Neural crest cell (in vitro differentiated cells): ENCODE data around the gene DNM3. TPM values are rescaled to one million over a fixed set of nuclear protein-coding genes. Genes with fewer than 3 reads are reported as not detected.

Experiments used
- DNase-seq: peaks from one replicate; pipeline ENCODE4 v3.0.0; 2021; ENCODE audit warnings: low read depth, mixed read lengths, low spot score
- H3K27ac Mint-ChIP-seq: one replicate; pipeline ENCODE4 v1.8.0; 2021; ENCODE audit warnings: mild to moderate bottlenecking, mixed read lengths; ENCODE audit not compliant: unreplicated experiment
- H3K27me3 Mint-ChIP-seq: 2 replicates; pipeline ENCODE4 v1.8.0; 2021; ENCODE audit warnings: low read depth, mild to moderate bottlenecking, mixed read lengths
- H3K36me3 Mint-ChIP-seq: 2 replicates; pipeline ENCODE4 v1.8.0; 2021; ENCODE audit warnings: low read depth, mild to moderate bottlenecking, mixed read lengths
- H3K4me1 Mint-ChIP-seq: 2 replicates; pipeline ENCODE4 v1.8.0; 2021; ENCODE audit warnings: mixed read lengths
- H3K4me3 Mint-ChIP-seq: one replicate; pipeline ENCODE4 v1.8.0; 2021; ENCODE audit warnings: mild to moderate bottlenecking, mixed read lengths
- H3K9me3 Mint-ChIP-seq: 2 replicates; pipeline ENCODE4 v1.8.0; 2021; ENCODE audit warnings: mixed read lengths
- CTCF ChIP-seq: fragments of 200-600 bp; sonication (generic); conservative IDR thresholded peaks from 2 replicates; pipeline ENCODE4 v1.5.0; 2021; ENCODE audit warnings: antibody characterized with exemption, mild to moderate bottlenecking
- total RNA-seq: library from RNA; stranded (reverse); gene quantifications from 2 replicates; pipeline ENCODE4 v1.2.1, GENCODE V29; 2021

DNM3 gene
- total RNA-seq, 1 donor from 2014 or later = 3.5 TPM

DNA sequence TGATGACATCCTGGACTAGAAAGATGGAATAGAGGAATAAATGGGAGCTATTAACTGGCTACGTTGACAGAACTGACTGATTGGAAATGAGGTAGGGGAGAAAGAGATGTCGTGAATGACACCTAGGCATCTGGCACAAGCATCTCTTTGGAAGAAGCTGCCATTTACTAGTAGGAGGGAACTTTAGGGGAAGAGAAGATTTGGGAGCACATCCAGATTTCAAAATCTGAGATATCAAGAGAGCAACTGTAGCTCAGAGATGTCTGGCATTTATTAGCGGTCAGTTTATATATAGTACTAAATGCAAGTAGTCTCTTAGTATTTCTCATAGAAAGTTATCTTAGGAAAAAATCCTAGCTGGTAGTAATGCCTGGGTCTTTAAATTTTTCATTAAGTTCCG, 447.3 kb downstream of the DNM3 start:
- no peaks in the 10 kb centered on the region for H3K9me3 Mint-ChIP-seq
- no peak overlapping the region for H3K27ac Mint-ChIP-seq
- no peaks in the 10 kb centered on the region for H3K4me1 Mint-ChIP-seq
- no peaks in the 10 kb centered on the region for H3K27me3 Mint-ChIP-seq
- no peaks in the 10 kb centered on the region for H3K36me3 Mint-ChIP-seq
- TF ChIP-seq CTCF = no peak
- no peak overlapping the region for H3K4me3 Mint-ChIP-seq
- DNase-seq = no peak

- TF ChIP-seq CTCF = no peak
- H3K27me3 Mint-ChIP-seq = no peaks in the 10 kb centered on the region
- no peaks in the 10 kb centered on the region for H3K9me3 Mint-ChIP-seq
- no peaks in the 10 kb centered on the region for H3K36me3 Mint-ChIP-seq
- DNase-seq = no peak
- no peak overlapping the region for H3K4me3 Mint-ChIP-seq
- no peaks in the 10 kb centered on the region for H3K4me1 Mint-ChIP-seq
- H3K27ac Mint-ChIP-seq = no peak overlapping the region
Measured at GRCh38 chr1:172289448-172289847, 448.1 kb downstream of the DNM3 start.

- no peak overlapping the region for H3K27ac Mint-ChIP-seq
- TF ChIP-seq CTCF = no peak
- H3K36me3 Mint-ChIP-seq = no peaks in the 10 kb centered on the region
- H3K4me3 Mint-ChIP-seq = no peak overlapping the region
- DNase-seq = no peak
- H3K27me3 Mint-ChIP-seq = no peaks in the 10 kb centered on the region
- no peaks in the 10 kb centered on the region for H3K4me1 Mint-ChIP-seq
- H3K9me3 Mint-ChIP-seq = no peaks in the 10 kb centered on the region
Measured at GRCh38 chr1:172292840-172293239, 451.5 kb downstream of the DNM3 start.

DNA sequence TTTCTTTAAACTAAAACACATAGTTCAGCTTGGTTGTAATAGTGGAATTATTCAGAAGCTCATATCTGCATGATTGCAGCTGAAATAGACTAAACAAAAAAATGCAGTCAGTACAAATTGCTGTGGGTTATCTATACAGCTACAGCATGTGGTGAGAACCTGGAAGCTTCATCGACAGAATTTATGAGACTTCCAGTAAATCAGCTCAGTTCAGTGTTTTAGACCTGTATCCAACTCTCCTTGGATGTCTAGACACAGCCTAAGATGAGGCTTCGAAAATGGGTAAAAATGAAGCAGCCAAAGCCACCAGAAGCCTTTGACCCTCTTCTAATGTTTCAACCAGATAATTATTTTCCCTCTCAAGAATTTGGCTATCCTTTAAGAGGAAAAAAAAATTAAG, 452.1 kb downstream of the DNM3 start:
- Mint-ChIP-seq H3K4me3 (no peak overlapping the region), H3K36me3 (no peaks in the 10 kb centered on the region), H3K4me1 (no peaks in the 10 kb centered on the region), H3K9me3 (no peaks in the 10 kb centered on the region), H3K27ac (no peak overlapping the region), H3K27me3 (no peaks in the 10 kb centered on the region)
- no peak for DNase-seq
- TF ChIP-seq CTCF = no peak

GRCh38 chr1:172298141-172298540, 456.8 kb downstream of the DNM3 start:
- Mint-ChIP-seq H3K9me3 (peaks cover 2% of the 10 kb centered on the region), H3K4me1 (no peaks in the 10 kb centered on the region), H3K27me3 (no peaks in the 10 kb centered on the region), H3K36me3 (no peaks in the 10 kb centered on the region), H3K4me3 (no peak overlapping the region), H3K27ac (no peak overlapping the region)
- TF ChIP-seq CTCF = no peak
- no peak for DNase-seq

DNA sequence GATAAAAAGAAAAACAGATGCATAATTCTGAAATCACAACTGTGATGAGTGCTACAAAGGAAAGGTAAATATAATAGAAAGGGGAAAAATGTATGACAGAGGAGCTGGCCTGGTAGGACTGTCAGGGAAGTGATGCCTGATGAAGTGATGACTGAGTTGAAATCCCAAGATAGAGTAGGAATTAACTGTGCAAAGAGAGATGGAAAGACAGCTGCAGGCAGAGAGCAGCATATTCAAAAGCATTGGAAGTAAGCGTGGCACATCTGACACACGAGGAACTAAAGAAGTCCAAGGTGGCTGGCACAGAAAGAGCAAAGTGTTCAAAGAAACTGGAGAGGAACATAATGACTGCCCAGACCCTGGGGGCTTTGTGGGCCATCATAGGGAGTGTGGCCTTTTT, 457.6 kb downstream of the DNM3 start:
- H3K36me3 Mint-ChIP-seq = peaks cover 2% of the 10 kb centered on the region
- H3K4me1 Mint-ChIP-seq = no peaks in the 10 kb centered on the region
- no peaks in the 10 kb centered on the region for H3K27me3 Mint-ChIP-seq
- no peak for DNase-seq
- H3K4me3 Mint-ChIP-seq = no peak overlapping the region
- H3K9me3 Mint-ChIP-seq = peaks cover 6% of the 10 kb centered on the region
- H3K27ac Mint-ChIP-seq = no peak overlapping the region
- TF ChIP-seq CTCF = no peak
